Sciatic nerve (tissue), 2 donors: ENCODE data around the gene VAT1. TPM values are rescaled to one million over a fixed set of nuclear protein-coding genes. Genes with fewer than 3 reads are reported as not detected.
"Not testable (repeated sequence)": the region's sequence is repeated elsewhere in the genome, so short reads cannot be mapped to it uniquely, and the experiment has no call there.

ENCODE experiments used
- ATAC-seq: fragments of 200-7000 bp; cut with Tn5 transposase; one replicate; pipeline ENCODE4 v1.9.1; 2020; ENCODE audit warnings: mild to moderate bottlenecking, moderate library complexity
- DNase-seq: peaks from one replicate; pipeline ENCODE4 v3.0.0-alpha.2; 2020; ENCODE audit warnings: low spot score
- intact Hi-C: fragments of 100-400 bp; cut with DNase I; formaldehyde crosslinking; loops from one replicate; pipeline ENCODE4 v1.14.2; 2022
- total RNA-seq: library from RNA; stranded (reverse); fragmentation: NEBNext Ultra II Directional; extraction: Animal tissue kit (Norgen Biotek cat#: 25700); gene quantifications from one replicate; pipeline ENCODE4 v1.2.1, GENCODE V29; 2021
- donor health status: DM: no; HTN: no; CAD: no.
- donor health status: DM: no; HTN: no; CAD: no.

Gene VAT1
- total RNA-seq, 1 donor from 2014 or later: 288 TPM

DNA sequence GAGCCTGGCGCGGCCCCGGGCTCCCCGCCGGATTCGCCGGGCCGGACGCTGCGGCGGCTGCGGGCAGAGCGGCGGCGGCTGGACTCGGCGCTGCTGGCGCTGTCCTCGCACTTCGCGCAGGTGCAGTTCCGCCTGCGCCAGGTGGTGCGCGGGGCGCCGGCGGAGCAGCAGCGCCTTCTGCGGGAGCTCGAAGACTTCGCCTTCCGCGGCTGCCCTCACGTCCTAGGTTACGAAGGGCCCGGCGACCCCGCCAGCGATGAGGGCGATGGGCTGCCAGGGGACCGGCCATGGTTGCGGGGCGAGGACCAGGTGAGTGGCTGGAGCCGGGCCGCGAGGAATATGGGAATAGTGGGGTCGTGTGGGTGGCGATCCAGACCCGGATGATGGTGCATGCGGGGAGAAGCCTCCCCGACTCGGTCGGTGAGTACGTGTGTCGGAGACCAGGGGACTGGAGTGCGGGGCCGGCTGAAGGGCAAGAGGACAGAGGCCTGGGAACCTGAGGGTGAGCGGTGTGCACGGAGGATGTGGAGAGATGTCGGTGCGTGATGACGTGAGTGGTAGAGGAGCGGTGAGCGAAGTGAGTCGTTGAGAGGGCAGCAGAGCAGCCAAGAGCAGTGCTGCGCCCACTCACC, 41.3 kb downstream of the VAT1 start:
- DNase-seq (peak; percentile 60), ATAC-seq (no peak)
- intact Hi-C loops: loop anchor here (1.0 kb wide), 1 partner anchor 87 kb away; no protein-coding TSS in a partner anchor

GRCh38 chr17:42980274-42980765, 41.9 kb downstream of the VAT1 start, which contains the start of gene RUNDC1:
RUNDC1 (plus strand) TSS chr17:42980565; CDS start chr17:42980577, 12 bp downstream.
- intact Hi-C loops: loop anchor here (1.0 kb wide), 1 partner anchor 86 kb away; no protein-coding TSS in a partner anchor
- ATAC-seq (peak; percentile 96), DNase-seq (peak; percentile 95)

GRCh38 chr17:42979511-42980273, 42.5 kb downstream of the VAT1 start, which contains the start of gene PTGES3L:
PTGES3L (minus strand) TSS chr17:42980080; CDS start chr17:42980053, 27 bp downstream.
- intact Hi-C loops: loop anchor here (1.0 kb wide), 1 partner anchor 85 kb away; no protein-coding TSS in a partner anchor
- ATAC-seq: peak; percentile 58
- no peak for DNase-seq

- intact Hi-C loops, DNase-seq, ATAC-seq: not testable (repeated sequence)
Observed at GRCh38 chr17:42975701-42976100, 46.5 kb downstream of the VAT1 start.

DNA sequence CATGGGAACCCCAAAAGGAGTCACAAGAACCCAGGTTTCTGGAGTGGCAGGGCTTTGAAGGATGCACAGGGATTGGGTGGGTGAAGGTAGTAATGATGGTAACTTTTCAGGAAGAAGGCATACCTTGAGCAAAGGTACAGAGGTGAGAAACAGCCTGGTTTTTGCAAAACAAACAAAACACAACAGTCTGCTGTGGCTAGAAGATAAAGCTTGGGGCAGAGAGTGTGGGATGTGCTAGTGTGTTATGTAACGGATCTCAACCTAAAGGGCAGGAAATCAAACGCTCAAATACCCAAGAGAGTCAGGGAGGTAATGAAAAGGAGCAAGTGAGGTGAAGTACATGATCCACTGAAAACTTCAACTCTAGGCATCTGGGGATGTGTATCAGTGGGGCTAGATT, 46.9 kb downstream of the VAT1 start:
- ATAC-seq (no peak), DNase-seq (no peak)
- intact Hi-C loops: no loop called here

- DNase-seq, intact Hi-C loops, ATAC-seq: not testable (repeated sequence)
Observed at GRCh38 chr17:42973323-42973722, 48.9 kb downstream of the VAT1 start.

DNA sequence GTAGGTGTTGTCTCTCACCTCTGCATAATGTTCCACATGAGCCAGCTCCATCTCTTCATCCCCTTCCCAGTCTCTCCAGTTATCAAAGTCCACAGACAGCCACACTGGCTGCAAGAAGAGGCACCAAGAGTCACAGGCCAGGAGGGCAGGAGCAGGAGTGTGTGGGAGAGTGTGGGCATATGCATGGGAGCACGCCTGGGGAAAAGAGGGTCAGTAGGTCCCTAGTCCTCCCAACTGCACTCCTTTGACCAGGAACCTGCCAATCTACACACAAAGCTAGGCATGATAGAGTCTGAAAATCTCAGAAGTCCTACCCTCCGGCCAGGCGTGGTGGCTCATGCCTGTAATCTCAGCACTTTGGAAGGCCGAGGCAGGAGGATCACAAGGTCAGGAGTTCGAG, 50.6 kb downstream of the VAT1 start:
- DNase-seq (no peak), ATAC-seq (no peak)
- intact Hi-C loops: no loop called here

DNA sequence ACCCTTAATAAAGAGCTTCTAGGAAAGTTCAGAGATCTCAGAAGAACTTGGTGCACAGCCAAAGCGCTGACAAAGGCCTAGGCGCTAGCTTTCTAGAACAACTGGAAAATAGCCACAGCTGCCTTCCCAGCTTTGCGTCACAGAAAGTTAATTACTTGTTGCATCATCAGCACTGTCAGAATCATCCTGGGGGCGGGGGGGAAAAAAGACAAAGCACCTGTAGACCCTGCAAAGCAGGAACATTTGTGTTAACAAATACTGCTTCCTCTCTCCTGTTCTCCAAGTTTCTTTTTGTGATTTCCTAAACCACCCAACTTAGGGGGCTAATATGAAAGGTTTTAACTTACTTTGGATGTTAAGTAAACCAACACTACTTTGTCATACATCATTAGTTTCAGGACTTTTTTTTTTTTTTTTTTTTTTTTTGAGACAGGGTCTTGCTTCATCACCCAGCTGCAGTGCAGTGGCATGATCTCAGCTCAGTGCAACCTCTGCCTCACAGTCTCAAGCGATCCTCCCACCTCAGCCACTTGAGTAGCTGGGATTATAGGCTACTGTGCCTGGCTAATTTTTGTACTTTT, 53.1 kb downstream of the VAT1 start:
- no peak for DNase-seq
- intact Hi-C loops: loop anchor here (5.0 kb wide), 1 partner anchor 967 kb away; no protein-coding TSS in a partner anchor
- ATAC-seq: no peak

DNA sequence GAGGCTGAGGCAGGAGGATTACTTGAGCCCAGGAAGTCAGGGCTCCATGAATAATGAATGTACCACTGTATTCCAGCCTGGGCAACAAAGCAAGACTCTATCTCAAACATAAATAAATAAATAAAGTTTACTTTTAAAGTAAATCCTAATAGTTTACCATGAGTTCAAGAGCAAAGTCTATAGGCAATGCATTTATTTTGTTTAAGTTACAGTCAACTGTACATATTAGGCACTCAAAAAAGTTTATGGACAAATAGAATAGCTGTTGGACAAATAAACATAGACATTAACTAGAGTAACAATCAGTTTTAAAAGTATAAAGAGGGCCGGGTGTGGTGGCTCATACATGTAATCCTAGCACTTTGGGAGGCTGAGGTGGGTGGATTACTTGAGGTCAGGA, 54.3 kb downstream of the VAT1 start:
- intact Hi-C loops: loop anchor here (5.0 kb wide), 1 partner anchor 966 kb away; no protein-coding TSS in a partner anchor
- DNase-seq (no peak), ATAC-seq (no peak)

Other genes with a start within 250 kb of the VAT1 start
- 24.8 TPM for gene VPS25, start 248.9 kb downstream of the VAT1 start, total RNA-seq
- gene WNK4, start 241.8 kb downstream of the VAT1 start, total RNA-seq: 1.4 TPM
- 36.1 TPM for gene COA3, start 223.7 kb downstream of the VAT1 start, total RNA-seq
- 1.1 TPM for gene CNTD1, start 223.5 kb downstream of the VAT1 start, total RNA-seq
- gene BECN1, start 198.1 kb downstream of the VAT1 start, total RNA-seq: 80.9 TPM
- gene PSME3, start 189.0 kb downstream of the VAT1 start, total RNA-seq: 54.5 TPM
- gene AOC2, start 177.8 kb downstream of the VAT1 start, total RNA-seq: 1.6 TPM
- gene AOC3, start 171.2 kb downstream of the VAT1 start, total RNA-seq: 61.7 TPM
- not detected for gene G6PC1, start 121.6 kb downstream of the VAT1 start, total RNA-seq
- 40.7 TPM for gene AARSD1, start 57.9 kb downstream of the VAT1 start, total RNA-seq
- 0.40 TPM for gene PTGES3L, start 42.3 kb downstream of the VAT1 start, total RNA-seq
- 12.4 TPM for gene RUNDC1, start 41.8 kb downstream of the VAT1 start, total RNA-seq
- gene RPL27, start 24.0 kb downstream of the VAT1 start, total RNA-seq: 743 TPM
- gene IFI35, start 15.6 kb downstream of the VAT1 start, total RNA-seq: 28.1 TPM
- 3.4 TPM for gene RND2, start 2.8 kb upstream of the VAT1 start, total RNA-seq
- gene BRCA1, start 103.0 kb upstream of the VAT1 start, total RNA-seq: 8.3 TPM
- 86.1 TPM for gene NBR1, start 148.8 kb upstream of the VAT1 start, total RNA-seq
- gene TMEM106A, start 189.5 kb upstream of the VAT1 start, total RNA-seq: 25.5 TPM
- gene CCDC200, start 206.2 kb upstream of the VAT1 start, total RNA-seq: 0.62 TPM
- 9,260 TPM for gene RNU2-1, start 211.6 kb upstream of the VAT1 start, total RNA-seq